HG02870 (cell line): Measurements from ENCODE around the gene PHLDA2.

Source experiments
- ATAC-seq: cut with Tn5 transposase; IDR thresholded peaks from one replicate; pipeline ENCODE4 v1.9.1; 2021; ENCODE audit warnings: mild to moderate bottlenecking, moderate library complexity; ENCODE audit not compliant: unreplicated experiment

The PHLDA2 gene

DNA sequence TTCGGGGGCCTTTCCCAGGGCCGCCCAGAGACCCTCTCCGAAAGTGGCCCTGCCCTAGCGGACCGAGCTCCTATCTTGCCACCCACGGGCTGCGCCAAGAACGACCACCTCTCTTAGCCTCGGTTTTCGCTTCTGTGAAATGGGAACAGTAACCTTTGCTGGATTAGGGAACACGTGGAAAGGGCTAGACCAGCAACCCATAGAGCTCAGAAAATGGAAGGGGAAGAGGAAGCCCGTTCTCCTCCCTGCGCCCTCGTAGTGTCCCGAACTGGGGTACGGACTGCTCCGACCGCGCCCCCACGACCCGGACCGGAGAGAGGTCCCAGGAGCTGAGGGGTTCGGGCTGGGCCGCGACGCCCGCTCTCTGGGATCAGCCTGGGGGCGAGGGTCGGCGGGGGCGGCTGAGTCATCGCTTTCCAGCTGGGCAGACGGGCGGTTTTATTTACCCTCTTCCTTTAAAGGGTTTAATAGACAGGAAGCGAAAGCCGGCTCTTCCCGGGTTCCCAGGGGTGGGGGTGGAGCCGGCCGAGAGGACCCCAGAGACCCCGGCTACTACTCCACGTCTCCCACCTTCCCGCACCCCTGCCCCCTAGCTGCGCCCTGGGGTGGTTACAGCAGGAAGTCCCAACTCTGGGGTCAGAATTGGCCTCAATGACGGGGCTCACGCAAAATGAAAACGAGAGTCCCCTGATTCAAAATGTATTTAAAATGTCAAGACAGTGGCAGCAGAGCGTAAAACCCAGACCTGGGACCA is 907 bp upstream of the PHLDA2 start:
- no peak for ATAC-seq

DNA sequence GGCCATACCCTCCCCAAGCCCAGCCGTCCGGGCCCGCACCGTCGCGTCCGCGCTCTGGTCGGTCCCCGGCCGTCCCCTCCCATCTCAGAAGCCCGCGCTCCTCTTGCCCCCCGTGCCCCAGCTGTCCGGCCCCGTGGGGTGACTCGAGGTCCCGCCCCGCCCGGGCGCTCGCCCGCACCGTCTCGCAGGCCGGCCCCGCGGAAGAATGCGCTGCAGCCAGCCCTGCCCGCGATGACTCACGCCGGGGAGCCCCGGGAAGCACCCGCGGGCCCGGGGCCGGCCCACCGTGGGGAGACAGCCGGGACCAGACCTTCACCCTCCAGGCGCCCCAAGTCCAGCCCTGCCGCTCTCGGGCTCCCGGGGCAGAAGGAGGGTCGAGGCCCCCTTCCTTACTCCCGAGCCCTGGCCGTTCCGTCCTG is 320 bp upstream of the PHLDA2 start:
- ATAC-seq, result no peak

GRCh38 chr11:2927851-2928604 is 1.2 kb downstream of the PHLDA2 start:
- ATAC-seq, result no peak

GRCh38 chr11:2927121-2927800 is 2.0 kb downstream of the PHLDA2 start:
- no peak for ATAC-seq

DNA sequence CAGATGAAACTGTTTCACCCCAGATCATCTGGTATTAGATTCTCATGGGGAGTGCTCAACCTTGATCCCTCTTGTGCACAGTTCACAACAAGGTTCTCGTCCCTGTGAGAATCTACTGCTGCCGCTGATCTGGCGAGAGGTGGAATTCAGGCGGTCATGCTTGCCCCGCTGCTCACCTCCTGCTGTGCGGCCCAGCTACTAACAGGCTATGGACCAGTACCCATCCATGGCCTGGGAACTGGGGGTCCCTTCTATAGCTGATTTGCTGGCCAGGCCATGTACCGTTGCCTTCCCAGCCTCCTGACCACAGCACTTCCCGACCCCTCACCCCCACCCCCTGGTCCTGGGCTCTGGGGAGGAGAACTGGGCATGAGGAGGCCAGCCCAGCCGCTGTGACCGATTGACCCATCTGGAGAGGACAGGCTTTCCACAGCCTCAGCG is 2.6 kb downstream of the PHLDA2 start:
- no peak for ATAC-seq

- no peak for ATAC-seq
Observed at GRCh38 chr11:2924821-2925675, 4.2 kb downstream of the PHLDA2 start.

GRCh38 chr11:2924381-2924780 is 4.8 kb downstream of the PHLDA2 start:
- ATAC-seq, result no peak

- ATAC-seq, result no peak
Observed at GRCh38 chr11:2923446-2924375, 5.5 kb downstream of the PHLDA2 start.

DNA sequence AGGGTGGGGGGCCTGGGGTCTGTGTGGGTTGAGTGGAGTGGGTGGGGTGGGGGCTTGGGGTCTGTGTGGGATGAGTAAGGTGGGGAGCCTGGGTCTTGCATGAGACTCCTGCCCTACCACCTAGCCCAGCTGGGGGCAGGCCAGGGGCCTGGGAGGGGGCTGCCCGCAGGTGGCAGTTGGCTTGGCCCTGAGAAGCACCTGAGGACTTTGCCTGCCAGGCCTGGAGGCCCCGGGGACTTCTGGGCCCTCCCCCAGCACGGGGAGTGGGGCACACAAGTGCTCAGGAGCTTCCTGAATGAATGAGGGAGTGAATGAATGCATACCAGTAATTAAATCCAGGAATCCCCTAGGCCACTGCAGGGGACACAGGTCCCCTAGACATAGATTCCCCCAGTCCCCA is 6.6 kb downstream of the PHLDA2 start:
- ATAC-seq, result no peak

- no peak for ATAC-seq
Observed at GRCh38 chr11:2921742-2922493, 7.3 kb downstream of the PHLDA2 start.

GRCh38 chr11:2921261-2921660 is 8.0 kb downstream of the PHLDA2 start:
- ATAC-seq, result no peak

- no peak for ATAC-seq
Observed at GRCh38 chr11:2920343-2920742, 8.9 kb downstream of the PHLDA2 start.

GRCh38 chr11:2919837-2920236 is 9.4 kb downstream of the PHLDA2 start:
- ATAC-seq, result no peak

- ATAC-seq, result no peak
Observed at GRCh38 chr11:2919188-2919587, 10.0 kb downstream of the PHLDA2 start.

DNA sequence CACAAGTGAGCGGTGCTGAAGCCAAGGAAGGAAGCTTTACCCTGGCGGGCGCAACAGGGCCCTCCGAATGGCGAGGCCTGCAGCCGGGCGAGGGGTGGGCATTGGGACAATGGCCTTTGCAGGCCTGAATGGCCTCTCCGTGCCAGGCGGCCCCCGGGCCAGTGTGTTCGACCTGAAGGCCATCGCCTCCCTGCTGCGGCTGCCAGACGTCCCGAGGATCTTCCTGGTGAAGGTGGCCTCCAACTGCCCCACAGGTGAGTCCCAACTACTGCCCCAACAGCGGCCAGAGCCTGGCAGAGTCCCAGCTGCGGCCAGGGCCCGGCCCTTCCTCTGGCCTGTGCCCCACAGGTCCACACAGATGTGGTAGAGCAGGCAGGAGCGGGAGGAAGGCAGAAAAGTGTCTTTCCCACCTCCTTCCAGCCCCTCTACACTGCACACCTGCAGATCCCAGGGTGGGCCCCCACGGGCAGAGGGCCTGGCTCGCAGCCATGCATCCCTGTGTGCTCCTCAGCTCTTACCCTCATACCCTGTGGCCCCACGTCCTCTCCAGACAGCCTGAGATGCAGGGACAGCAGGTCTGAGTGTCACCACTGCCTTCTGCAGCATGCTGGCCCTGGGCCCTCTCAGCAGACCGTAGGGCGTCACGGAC is 11.3 kb downstream of the PHLDA2 start:
- ATAC-seq, result no peak

DNA sequence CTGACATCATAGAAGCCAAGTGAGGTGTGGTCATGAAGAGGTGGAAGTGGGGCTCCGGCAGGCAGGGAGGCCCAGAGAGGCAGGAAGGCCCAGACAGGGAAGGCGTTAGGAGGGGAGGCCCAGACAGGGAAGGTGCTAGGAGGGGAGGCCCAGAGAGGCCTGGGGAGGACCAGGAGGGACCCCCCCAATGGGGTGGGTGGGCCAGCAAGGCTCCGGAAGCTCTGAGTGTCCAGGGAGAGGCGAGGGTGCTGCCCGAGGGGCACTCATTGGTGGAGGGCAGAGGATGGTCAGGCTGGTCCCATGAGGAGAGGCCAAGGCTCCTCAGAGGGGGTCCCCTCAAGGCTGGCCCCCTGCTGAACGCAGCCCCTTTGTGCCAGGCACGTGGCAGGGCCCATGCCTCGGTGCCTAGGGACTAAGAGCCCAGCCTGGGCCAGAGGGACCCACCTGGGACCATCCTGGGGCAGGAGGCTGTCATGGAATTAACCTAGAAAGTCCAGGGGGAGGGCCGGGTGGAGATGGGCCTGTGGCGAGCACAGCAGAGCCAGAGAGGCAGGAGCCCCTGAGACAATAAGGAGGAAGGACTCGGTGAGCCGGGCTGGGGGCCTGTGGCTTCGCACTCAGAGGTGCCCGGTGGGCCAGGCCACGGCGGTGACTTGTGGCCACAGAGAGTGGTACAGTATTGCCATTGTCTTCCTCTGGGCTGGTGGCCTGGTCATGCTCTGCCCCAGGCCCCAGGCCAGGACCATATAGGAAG is 12.2 kb downstream of the PHLDA2 start:
- no peak for ATAC-seq

GRCh38 chr11:2916114-2916891 is 12.9 kb downstream of the PHLDA2 start:
- no peak for ATAC-seq
